ENCODE measurements around the gene SLC39A8. TPM values are rescaled to one million over a fixed set of nuclear protein-coding genes. Genes with fewer than 3 reads are reported as not detected.

Gene SLC39A8
- total RNA-seq, 4 donors from 2014 or later = 2.9 to 8.6 (median 6.3) TPM

DNA sequence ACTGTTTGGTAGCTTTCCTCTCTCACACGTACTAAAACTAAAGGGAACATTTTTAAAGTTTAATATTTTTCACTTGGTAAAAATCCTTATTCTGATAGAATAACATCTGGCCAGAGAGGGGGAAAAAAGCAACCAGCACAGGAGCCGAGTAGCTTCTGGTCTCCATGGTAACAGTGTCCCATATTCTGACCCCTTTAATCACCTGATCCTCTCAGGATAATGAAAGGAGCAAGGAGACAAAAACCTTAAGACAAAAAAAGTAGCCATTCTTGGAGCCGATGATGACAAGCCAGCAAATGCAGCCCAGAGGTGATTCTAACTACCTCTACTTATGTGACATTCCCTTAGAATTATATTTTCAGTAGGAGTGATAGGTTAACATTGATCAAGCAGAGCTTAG, 126.6 kb downstream of the SLC39A8 start:
- peaks cover 0 to 7% (median 0%) of the 10 kb centered on the region in 4 donors for H3K27me3 ChIP-seq
- DNase-seq = no peak
- H3K4me1 ChIP-seq = no peaks in the 10 kb centered on the region
- no peak overlapping the region for H3K4me3 ChIP-seq
- intact Hi-C loops (cut with DNase I) = no loop called here
- WGBS, 2 donors = 67 to 77% methylated on average over 3 of the region's 3 CpGs
- H3K9me3 ChIP-seq = no peaks in the 10 kb centered on the region
- no peak overlapping the region for H3K27ac ChIP-seq
- no peak for TF ChIP-seq POLR2A (IDR thresholded peaks at IDR 0.05)
- TF ChIP-seq, protein P1, sequence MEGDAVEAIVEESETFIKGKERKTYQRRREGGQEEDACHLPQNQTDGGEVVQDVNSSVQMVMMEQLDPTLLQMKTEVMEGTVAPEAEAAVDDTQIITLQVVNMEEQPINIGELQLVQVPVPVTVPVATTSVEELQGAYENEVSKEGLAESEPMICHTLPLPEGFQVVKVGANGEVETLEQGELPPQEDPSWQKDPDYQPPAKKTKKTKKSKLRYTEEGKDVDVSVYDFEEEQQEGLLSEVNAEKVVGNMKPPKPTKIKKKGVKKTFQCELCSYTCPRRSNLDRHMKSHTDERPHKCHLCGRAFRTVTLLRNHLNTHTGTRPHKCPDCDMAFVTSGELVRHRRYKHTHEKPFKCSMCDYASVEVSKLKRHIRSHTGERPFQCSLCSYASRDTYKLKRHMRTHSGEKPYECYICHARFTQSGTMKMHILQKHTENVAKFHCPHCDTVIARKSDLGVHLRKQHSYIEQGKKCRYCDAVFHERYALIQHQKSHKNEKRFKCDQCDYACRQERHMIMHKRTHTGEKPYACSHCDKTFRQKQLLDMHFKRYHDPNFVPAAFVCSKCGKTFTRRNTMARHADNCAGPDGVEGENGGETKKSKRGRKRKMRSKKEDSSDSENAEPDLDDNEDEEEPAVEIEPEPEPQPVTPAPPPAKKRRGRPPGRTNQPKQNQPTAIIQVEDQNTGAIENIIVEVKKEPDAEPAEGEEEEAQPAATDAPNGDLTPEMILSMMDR (IDR thresholded peaks at IDR 0.05) = no peak
- H3K36me3 ChIP-seq = no peaks in the 10 kb centered on the region

DNA sequence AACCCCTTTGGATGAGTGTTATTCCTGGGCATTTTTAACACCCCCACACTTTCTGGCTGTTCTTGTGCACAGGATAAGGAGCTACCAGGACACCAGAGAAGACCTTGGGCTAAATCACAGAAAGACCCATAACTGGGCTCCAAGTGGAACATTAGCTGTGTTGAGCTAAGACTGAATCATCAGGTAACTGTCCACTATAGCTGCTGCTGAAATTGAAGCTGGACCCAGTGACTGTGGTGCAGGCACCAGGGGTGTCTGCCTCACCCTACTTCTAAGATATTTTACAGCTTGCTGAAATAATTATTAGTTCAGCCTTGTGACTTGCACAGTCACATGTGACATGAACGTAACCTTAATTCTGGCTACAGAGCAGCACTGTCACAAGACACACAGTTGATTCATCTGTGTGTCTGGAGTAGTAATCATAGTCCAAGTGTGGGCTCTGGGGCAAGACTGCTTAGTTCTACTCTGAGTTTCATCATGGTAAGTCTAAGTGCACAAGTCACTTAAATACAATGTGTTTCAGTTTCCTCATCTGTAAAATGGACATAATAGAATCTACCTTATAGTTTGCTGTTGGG, 127.4 kb downstream of the SLC39A8 start:
- H3K4me3 ChIP-seq = no peak overlapping the region
- H3K4me1 ChIP-seq = no peaks in the 10 kb centered on the region
- DNase-seq = no peak
- no peaks in the 10 kb centered on the region for H3K36me3 ChIP-seq
- WGBS, 2 donors = 73 to 86% methylated on average over 1 of the region's 1 CpG
- no peaks in the 10 kb centered on the region for H3K9me3 ChIP-seq
- TF ChIP-seq, protein P1 (IDR thresholded peaks at IDR 0.05) = no peak
- TF ChIP-seq POLR2A (IDR thresholded peaks at IDR 0.05) = no peak
- H3K27me3 ChIP-seq = peaks cover 0 to 7% (median 0%) of the 10 kb centered on the region in 4 donors
- no peak overlapping the region for H3K27ac ChIP-seq
- intact Hi-C loops (cut with DNase I) = no loop called here

DNA sequence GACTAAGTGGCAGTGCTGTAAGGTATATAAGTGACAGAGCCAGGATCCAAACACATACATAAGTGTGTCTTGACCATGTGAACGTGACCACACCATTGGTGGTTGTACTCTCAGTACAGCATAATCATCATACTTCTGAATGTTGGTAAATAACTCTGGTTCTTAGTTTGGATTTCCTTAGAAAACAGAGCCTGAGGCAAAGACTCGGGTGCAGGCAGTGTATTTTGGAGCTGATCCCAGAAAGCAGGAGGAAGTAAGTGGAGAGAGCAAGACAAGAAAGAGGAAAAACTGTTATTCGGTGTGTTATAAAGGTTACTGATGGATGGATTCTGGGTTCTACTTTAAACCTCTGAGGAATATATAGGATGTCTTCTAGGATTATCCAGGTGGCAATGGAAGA, 127.9 kb downstream of the SLC39A8 start:
- no peaks in the 10 kb centered on the region for H3K36me3 ChIP-seq
- peaks cover 0 to 7% (median 0%) of the 10 kb centered on the region in 4 donors for H3K27me3 ChIP-seq
- no peak for TF ChIP-seq POLR2A (IDR thresholded peaks at IDR 0.05)
- TF ChIP-seq, protein P1 (IDR thresholded peaks at IDR 0.05) = no peak
- H3K4me1 ChIP-seq = no peaks in the 10 kb centered on the region
- H3K4me3 ChIP-seq = no peak overlapping the region
- no peaks in the 10 kb centered on the region for H3K9me3 ChIP-seq
- 19 to 21% methylated on average over 3 of the region's 3 CpGs for WGBS, 2 donors
- DNase-seq = no peak
- H3K27ac ChIP-seq = no peak overlapping the region
- intact Hi-C loops (cut with DNase I) = no loop called here

DNA sequence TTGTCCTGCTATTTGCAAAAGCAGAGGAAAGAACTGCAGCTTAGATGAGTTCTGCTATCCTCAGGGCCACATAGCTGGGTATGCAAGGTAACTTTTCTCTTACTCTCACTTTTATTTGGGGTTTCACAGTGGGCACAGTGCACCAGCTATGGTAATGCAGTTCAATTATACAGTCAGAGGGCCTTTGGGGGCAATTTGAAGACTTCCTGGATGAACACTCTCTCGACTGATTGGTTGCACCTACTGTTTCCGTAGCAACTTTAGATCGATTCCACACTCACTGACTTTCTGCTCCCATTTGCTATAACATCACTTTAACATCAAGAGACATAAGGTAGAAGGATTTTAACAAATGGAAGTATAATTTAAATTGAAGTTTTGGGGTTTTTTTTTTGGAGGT, 128.6 kb downstream of the SLC39A8 start:
- no peaks in the 10 kb centered on the region for H3K36me3 ChIP-seq
- no peak overlapping the region for H3K4me3 ChIP-seq
- intact Hi-C loops (cut with DNase I) = no loop called here
- no peak overlapping the region for H3K27ac ChIP-seq
- DNase-seq = no peak
- TF ChIP-seq, protein P1 (IDR thresholded peaks at IDR 0.05) = no peak
- no peak for TF ChIP-seq POLR2A (IDR thresholded peaks at IDR 0.05)
- 90 to 94% methylated on average over 3 of the region's 3 CpGs for WGBS, 2 donors
- no peaks in the 10 kb centered on the region for H3K4me1 ChIP-seq
- H3K9me3 ChIP-seq = no peaks in the 10 kb centered on the region
- H3K27me3 ChIP-seq = peaks cover 0 to 7% (median 0%) of the 10 kb centered on the region in 4 donors

DNA sequence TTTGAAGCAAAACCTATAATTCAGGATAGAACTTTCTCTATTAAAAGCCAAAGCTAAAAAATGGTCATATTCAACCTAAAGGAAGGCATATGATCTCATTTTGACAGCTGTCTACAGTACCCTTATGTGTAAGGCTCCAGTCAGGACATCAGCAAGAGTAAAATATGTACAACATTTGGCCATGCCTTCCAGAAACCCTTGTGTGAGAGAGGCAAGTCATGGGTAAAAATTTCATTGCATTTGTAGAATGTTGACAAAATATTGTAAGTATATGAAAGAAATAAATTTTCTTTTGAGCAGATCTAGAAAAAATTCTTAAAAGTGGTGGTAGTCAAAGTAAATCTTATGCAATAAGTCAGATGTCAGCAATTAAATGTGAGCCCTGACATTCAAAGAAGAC, 132.3 kb downstream of the SLC39A8 start:
- Histone ChIP-seq H3K4me1 (no peaks in the 10 kb centered on the region), H3K9me3 (no peaks in the 10 kb centered on the region), H3K4me3 (no peak overlapping the region), H3K27me3 (peaks cover 0 to 7% (median 0%) of the 10 kb centered on the region in 4 donors), H3K36me3 (no peaks in the 10 kb centered on the region), H3K27ac (no peak overlapping the region)
- no peak for DNase-seq
- TF ChIP-seq POLR2A (IDR thresholded peaks at IDR 0.05) = no peak
- intact Hi-C loops (cut with DNase I) = no loop called here

Small RNAs within 50 kb of the gene (small RNA-seq; reads per million reads assigned to genes)
- 0 reads per million in 4 donors for gene RN7SL728P

Other genes with a start within 250 kb of the SLC39A8 start
- 10 to 100 TPM; 33.5 to 47.5 (median 41.4) TPM for gene NFKB1, start 155.9 kb upstream of the SLC39A8 start, total RNA-seq